HG02884 (cell line): ENCODE measurements around the gene LRMDA.

Experiments
- ATAC-seq: cut with Tn5 transposase; IDR thresholded peaks from one replicate; pipeline ENCODE4 v1.9.1; 2021; ENCODE audit warnings: mild to moderate bottlenecking, moderate library complexity; ENCODE audit not compliant: unreplicated experiment

LRMDA gene

DNA sequence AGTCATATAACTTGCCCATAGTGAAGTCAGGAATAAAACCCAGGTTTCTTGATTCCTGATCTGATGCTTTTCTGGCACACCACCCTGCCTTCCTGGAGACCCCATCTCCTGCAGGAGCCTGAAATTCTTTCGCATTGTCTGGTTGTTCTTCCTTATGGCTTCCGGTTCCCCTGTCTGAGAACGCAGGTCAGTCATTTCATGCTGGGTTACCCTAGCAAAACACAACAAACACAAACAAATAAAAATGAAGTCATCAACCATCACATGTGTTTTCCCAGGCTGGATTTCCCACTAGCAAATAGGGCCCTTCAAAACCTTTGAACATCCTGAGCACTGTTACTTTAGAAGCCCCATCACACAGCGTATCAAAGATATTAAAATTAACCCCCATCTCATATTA, 569.6 kb downstream of the LRMDA start:
- ATAC-seq = no peak

DNA sequence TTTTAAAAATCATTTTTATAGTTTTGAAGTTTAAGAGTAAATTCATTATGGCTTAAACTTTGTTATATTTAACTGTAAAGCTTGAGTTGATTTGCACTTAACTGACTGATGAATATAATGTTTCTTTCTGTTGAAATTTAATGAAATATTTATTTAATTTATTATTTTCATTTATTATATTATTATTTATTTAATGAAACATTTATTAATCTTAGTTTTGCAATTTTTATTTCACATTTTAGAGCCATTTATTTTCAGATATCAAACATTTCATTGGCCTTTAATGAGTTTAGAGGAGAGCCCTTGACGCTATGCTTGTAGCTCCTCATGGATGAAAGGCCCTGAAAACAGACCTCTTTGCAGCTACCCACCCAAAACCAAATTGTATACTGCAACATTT, 570.0 kb downstream of the LRMDA start:
- ATAC-seq = no peak

DNA sequence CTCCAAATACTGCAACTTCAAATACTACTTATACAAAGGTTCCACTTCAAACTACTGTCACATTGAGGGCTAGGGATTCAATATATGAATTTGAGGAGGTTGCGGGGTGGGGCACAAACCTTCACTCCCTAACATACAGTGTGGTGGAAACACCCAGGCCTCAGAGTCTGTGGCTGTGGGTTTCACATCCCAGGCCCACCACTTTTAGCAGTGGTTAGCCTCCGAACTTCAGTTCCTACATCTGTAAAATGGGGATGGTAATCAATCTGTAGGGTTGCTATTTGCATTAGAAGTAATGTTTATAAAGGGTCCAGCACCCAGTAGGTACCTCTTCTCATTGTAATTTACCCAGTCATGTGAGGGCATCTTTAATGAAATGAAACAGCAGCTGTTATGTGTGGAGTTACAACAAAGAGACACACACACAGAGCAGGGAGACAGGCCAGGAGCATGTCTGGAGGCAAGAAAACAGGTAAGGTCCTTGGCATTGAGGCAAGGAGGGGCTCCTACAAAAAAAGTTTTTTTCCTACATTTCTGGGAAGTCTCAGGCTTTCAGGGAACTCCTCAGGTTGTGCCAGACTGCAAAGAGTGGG, 570.9 kb downstream of the LRMDA start:
- no peak for ATAC-seq

DNA sequence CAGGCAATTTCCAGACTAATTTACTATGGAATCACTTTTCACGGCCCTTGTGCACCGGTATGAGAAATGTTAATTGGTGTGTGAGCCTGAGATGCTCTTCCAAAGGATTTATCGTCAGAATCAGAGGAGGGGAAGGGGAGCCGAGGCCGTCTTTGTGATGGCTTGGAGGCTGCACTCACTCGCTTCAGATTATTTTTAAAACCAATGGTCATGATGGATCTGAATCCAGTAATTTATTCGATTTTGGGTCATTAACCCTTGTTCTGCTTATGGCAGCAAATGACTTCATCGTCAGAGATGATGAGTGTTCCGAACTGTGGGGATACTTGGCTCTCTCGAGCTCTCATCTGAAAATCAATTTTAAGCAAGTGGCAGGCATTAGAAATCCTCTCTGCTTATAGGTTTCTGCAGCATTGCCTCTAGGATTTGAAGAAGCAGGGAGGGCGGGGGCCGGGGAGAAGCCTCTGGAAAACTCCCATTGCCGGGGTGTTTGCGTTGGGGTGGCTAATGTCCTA, 576.3 kb downstream of the LRMDA start:
- no peak for ATAC-seq

DNA sequence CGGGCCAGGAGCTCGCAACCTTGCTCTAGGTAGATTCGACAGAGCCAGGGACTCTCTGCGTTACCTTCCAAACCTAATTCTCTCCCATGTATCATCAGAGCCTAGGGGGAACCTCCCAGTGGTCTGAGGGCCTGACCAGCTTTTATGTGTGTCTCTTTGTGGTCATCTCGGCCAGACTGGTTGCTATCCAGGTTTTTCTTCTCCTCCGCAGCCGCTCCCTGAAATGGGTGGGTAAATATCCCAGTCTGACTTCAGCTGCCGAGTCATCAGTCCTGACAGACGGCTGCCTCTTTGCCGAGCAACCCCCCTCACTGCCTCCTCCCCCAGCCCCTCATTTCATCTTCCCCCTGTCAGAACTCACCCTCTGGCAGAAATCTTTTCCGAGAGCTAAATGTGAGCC, 578.1 kb downstream of the LRMDA start:
- no peak for ATAC-seq

DNA sequence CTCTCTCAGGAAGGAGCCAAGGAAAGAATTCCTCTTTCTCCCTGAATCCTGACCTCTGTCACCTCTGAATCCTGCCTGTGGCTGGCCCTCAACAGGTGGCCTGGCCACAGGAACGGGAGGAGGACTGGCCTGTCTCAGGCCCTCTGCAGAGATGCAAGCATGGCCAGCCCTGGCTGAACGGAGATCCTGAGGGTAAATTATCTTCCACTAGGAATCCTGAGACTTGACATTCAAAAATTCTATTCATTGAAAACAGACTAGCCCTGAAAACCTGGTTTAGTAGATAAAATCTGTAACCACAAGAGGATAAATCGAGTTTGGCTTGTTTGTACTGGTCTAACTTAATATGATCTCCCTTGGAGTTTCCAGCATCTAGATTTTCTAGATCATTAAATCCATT, 579.3 kb downstream of the LRMDA start:
- no peak for ATAC-seq

DNA sequence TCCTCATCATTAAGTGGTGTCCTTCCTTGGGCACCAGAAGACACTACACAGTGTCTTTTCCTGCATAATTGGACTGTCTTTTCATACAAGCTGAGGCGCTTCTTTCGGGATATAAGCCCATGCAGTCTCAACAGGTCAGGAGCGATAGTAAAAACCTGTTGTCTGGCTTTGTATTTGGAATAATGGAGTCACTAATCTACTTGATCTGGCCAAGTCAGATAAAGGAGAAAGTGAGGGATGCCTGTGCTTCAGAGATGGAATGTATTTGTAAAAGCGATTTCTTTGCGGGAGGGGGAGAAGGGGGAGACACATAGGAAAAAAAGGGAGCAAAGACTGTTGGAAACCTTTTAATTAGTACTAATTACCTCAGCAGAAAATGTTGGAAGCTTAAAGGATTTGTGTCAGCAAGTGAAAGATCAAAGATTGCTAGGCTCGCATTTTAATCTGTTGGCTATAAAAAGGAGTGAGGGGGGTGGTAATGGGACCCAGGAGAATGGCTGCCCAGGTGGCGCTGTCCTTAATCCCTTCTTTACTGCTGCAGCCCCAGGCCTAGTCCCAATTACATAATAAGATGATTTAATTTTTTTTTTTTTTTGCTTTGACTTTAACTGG, 581.4 kb downstream of the LRMDA start:
- ATAC-seq = no peak

DNA sequence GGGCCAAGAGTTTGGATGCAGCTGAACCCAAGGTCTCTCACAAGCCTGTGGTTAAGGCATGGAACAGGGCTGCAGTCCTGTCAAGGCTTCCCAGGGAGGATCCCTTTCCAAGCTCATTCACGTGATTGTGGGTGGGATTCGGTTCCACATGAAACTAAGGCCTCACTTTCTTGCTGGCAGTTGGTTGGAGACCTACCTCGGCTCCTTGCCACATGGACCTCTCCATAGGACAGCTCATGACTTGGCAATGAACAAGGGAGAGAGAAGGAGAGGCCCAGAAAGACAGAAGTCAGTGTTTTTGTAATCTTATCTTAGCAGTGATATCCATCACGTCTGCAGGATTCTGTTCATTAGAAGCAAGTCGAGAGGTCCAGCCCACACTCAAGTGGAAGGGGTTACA, 583.8 kb downstream of the LRMDA start:
- no peak for ATAC-seq

DNA sequence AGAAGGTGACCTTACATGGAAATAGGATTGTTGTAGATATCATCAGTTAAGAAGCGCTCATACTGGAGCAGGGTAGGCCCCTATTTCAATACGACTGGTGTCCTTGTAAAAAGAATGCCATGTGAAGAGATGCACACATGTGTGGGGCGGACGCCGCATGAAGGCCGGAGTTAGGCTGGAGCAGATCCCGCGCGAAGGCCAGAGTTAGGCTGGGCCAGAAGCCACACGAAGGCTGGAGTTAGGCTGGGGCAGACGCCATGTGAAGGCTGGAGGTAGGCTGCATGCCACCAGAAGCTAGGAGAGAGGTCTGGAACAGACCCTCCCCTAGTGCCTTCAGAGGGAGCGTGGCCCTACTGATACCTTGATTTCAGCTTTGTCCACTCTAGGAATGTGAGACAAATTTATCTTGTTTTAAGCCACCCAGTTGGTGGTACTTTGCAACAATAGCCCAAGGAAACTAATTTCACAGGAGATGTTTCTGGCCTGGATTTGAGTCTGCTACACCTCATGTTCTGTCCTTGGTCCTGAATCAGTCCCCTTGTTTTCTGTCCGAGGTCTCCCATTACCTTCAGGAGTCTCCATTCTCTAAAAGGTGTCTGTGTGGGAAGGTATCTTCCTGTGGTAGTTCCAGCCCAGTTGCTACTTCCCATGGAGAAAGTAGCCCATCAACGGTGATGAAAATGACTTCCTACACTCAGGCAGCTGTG, 585.8 kb downstream of the LRMDA start:
- ATAC-seq = no peak

DNA sequence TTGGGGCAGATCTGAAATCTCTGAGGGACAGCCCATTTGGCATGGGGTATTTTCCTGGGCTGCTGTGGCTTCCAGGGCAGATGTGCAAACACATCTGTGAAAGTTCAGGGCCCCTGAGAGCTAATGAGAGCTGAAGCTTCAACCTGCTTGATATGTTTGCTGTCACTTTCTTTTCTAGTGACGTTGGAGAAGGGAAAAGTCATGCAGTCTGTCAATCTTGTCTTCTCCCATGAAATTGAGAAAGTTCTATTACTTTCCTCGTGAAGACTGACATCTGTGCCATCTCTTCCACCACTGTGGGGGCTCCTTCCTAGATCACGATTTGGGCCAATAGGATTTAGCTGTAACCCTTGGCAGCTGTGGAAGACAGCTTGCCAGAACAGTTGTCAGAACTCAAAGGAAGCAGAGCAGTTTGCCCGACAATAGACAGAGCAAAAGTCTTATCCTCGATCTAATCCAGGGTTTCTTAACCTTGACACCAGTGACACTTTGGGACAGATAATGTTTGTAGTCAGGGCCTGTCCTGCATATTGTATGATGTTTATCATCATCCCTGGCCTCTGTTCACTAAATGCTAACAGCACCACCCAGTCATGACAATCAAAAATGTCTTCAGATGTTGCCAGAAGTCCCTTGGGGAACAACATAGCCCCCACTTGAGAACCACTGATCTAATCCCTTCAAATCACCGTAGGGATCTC, 586.5 kb downstream of the LRMDA start:
- no peak for ATAC-seq

DNA sequence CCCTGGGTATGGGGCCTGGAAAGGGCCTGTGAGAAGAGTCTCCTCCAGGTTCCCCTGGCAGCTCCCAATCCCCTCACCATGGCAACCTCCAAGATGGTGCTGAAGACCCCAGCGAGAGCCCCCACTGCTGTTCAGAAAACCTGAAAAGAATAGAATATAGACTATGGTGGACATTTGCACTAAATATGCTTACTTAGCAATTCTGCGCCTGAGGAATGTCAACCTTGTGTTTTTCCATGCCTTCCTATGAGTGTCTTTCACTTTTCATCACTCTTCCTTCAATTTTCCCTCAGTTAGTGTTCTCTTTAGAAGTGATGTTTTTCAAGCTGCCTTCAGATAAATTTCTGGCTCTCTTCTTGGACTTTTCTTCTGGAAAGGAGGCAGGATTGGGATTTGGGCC, 589.2 kb downstream of the LRMDA start:
- no peak for ATAC-seq

DNA sequence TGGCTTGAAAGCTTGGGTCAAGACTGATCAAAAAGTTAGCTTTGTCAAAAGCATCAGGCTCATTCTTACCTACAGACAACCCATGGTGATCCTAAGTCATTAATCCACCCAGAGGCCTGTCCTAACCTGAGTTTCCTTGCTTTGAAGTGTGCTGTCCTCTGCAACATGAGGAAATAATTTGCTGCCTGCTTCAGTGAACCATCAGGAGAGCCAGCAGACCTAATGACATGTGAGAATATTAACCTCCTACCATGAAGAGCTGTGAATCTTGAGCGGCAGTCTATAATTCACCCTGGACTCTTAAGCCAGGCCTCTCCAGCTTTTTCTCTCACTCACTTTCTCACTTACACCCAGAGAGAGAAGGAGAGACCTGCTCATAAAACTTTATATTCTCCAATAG, 590.0 kb downstream of the LRMDA start:
- ATAC-seq = no peak

DNA sequence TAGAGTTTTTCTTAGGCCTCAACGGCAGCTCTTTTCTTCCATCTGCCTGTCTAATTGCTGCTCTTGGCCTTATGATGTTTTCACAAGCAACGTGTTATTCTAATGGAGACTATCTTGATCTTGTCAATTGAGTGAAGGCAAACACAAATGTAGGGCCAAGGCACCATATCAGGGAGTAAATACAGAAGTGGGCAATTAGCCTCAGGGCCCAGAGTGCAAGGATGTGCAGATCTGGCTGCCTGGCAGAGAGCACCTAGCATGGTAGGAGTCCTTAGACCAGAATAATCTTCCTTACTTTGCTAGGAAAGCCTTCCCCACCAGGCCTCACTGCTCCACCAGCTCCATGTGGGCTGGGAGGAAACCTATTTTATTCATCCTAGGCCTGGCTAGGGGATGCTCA, 590.9 kb downstream of the LRMDA start:
- no peak for ATAC-seq

DNA sequence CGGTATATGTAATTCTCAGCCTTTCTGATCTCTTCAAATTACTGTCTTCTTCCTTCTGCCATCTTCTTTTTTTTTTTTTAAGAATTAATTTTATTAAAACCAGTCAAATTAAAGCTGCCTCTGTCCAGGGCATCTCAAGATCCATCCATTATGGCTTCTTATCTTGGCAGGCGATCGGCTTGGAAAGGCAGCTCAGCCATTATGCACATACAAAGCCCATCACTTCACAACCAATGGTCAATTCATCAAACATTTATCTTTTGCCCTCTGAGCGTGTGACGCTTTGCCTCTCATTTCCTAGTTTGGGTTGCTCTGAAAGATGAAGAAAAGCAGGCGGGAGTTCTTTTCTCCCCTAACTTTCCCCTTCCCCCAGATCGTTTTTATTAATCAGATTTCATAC, 591.6 kb downstream of the LRMDA start:
- ATAC-seq = no peak

DNA sequence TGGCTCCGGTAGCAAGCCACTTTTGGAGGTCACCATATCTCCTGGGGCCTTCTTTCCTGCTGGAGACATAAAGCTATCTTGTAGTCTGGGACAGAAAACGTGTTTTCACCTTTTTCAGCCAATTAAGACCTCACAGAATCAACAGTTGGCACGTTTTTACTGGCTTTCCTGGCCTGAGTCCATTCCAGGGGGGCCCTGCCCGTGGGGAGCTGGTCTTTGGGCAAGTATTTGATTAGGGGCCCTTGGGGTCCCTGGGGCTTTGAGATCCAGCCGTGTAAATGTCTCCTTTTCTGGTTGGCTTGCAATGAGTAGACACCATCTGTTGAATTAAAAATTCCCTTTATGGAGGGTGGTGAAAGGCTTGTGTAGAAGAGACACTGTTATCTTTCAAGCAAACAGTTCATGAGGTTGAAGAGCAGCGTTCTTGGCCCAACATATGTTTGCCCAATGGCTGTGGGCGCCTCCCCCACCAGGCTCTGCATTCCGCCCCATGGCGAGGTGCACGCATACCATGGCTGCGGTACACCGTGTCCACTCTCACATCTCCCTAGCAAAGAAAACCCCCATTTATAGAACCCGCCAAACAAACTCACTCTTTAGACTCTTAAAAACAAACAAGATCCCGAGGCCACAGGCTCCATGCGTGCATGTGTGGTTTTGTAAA, 593.2 kb downstream of the LRMDA start:
- no peak for ATAC-seq

DNA sequence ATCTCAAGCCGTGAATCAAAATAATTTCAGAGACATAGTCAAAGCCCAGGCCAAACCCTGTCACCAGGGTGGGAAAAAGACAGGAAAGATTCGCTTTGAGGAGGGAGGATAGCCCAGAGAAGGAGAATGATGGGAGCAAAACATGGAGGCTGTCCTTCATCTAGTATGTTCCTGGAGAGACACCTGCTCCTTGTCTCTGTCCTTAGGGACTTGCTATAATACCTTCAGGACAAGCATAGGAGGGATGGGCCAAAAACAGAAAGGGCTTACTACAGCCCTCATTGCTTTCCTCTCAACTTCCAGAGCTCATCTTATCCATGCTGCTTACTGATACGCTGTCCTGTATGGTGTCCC, 593.7 kb downstream of the LRMDA start:
- ATAC-seq = no peak

DNA sequence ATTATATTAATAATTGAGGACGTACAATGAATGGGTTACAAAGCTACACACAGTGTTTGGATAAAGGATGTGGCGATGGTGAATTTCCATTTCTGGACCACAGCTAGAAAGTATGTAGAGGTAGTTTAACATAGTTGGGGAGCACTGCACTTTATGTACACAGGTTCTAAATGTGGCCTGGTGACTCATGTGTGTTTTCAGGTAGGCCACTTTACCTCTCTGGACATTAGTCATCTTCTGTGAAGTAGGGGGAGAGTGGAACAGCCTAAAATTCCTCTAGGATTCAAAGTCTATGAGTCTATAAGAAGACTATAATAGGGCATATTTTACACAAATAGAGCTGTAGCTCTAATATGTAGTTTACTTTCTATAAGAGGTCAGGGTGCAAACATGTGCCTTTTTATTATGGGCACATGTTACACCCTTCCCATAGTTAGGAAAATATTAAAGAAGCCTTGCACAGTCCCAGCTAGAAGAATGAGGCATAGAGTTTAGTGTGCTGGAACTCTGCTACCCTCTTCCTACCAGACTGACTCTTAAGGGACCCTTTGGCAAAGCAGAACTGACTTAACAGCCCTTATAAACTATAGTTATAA, 594.9 kb downstream of the LRMDA start:
- no peak for ATAC-seq

DNA sequence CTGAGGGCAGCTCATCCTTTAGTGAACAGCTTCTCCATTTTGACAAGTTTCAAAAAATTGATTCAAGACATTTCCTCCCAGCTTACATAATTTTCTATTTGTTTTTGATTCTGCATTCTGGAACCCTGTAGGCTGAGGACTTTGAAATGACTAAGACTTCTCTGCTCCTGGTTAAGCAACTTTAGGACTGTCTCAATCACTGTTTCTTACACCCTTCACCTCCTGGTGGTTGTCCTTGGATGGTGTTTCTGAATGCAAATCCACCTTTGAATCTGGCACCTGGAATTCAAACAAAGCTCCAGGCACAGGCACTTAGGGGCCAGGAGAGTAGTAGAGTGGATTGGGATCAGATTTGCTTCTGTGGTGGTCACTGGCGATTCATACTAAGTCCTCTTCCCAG, 595.5 kb downstream of the LRMDA start:
- no peak for ATAC-seq

DNA sequence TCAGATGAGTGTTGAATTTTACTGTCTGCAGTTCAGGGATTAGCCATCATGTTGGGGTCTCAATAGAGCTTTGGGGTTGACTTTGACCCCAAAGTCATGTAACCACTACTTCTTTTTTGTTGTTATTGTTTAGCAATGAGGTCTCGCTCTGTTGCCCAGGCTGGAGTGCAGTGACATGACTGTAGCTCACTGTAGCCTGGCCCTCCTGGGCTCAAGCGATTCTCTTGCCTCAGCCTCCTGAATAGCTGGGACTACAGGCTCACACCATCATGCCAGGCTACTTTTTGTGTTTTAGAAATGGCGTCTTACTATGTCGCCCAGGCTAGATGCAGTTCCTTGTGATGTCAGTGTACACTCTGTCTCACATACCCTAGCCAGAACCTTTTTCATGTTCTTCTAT, 598.4 kb downstream of the LRMDA start:
- no peak for ATAC-seq

DNA sequence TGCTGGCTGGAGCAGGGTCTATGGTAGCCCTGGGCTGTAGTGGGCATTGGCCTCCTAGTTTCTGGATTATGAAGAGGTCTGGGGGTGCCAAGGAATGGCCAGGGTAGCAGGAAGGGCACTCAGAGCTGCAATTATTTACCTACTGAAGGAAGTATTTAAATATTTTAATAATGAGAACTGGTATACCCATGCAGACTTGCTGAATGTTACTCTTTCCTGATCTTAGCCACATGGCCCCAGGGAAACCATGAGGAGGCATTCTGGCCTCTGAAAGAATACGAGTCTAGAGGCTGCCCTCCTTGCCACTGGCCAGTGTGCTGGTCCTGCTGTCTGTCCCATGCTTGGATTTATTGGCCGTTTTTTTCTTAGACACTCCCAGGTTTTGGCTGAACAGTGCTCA, 599.7 kb downstream of the LRMDA start:
- ATAC-seq = no peak
